Stomach (tissue), 9 donors: Measurements from ENCODE around the gene DNAH6. TPM values are rescaled to one million over a fixed set of nuclear protein-coding genes. Genes with fewer than 3 reads are reported as not detected.

Source experiments
- DNase-seq, 2 donors: peaks; one replicate each; pipeline versions ENCODE4 v3.0.0 to v3.0.0-alpha.2; 2013 to 2019
- H3K27ac ChIP-seq, 5 donors: fragments of 200-600 bp in 4 of 5; sonication (generic) in 4 of 5; one replicate each; pipeline ENCODE4 v1.5.1; 2013 to 2019; ENCODE audit warnings: mild to moderate bottlenecking in 1 of 5, moderate library complexity in 1 of 5
- H3K27me3 ChIP-seq, 3 donors: fragments of 200-600 bp; sonication (generic); one replicate each; pipeline ENCODE4 v1.5.1; 2017 to 2019; ENCODE audit warnings: mixed run types in 1 of 3
- H3K36me3 ChIP-seq, 4 donors: fragments of 200-600 bp; sonication (generic); 1 replicate in 3 of 4; 2 replicates in 1 of 4; pipeline ENCODE4 v1.5.1; 2016 to 2019
- H3K4me1 ChIP-seq, 4 donors: fragments of 200-600 bp; sonication (generic); one replicate each; pipeline ENCODE4 v1.5.1; 2016 to 2019
- H3K4me3 ChIP-seq, 4 donors: fragments of 200-600 bp; sonication (generic) in 3 of 4; one replicate each; pipeline ENCODE4 v1.5.1; 2016 to 2019; ENCODE audit warnings: mild to moderate bottlenecking in 1 of 4
- H3K9me3 ChIP-seq, 4 donors: fragments of 200-600 bp; sonication (generic); one replicate each; pipeline ENCODE4 v1.5.1; 2016 to 2019
- EP300 ChIP-seq: sonication (generic); formaldehyde crosslinking; IDR thresholded peaks from one replicate; pipeline ENCODE4 v1.6.1; 2017; ENCODE audit warnings: antibody characterized with exemption
- POLR2A ChIP-seq, 4 donors: fragments of 450-650 bp; IDR thresholded peaks; one replicate each; pipeline ENCODE4 v1.6.1; 2016; ENCODE audit warnings: antibody characterized with exemption in 4 of 4, control low read depth in 2 of 4, mild to moderate bottlenecking in 1 of 4, moderate library complexity in 1 of 4
- POLR2AphosphoS5 ChIP-seq, 3 donors: sonication (generic); formaldehyde crosslinking; IDR thresholded peaks; one replicate each; pipeline ENCODE4 v1.6.1; 2016; ENCODE audit warnings: antibody characterized with exemption in 3 of 3
- WGBS, 5 donors: extraction: QIAGEN DNeasy Blood & Tissue Kit in 3 of 5; methylation state at CpG; one replicate each; pipeline versions ENCODE4 v1.1.5 to v1.1.7; 2013 to 2018; 5-methylcytosine and 5-hydroxymethylcytosine counted together
- intact Hi-C: fragments of 100-400 bp; cut with DNase I; formaldehyde crosslinking; loops from one replicate; pipeline ENCODE4 v1.15.1; 2023; ENCODE audit warnings: low total_unique reads
- polyA plus RNA-seq, 3 donors: library from polyadenylated mRNA; stranded (reverse); fragments of 200-250 nt; gene quantifications; one replicate each; pipeline ENCODE4 v1.2.3, GENCODE V29; 2013
- total RNA-seq, 5 donors: library from RNA; depleted of rRNA; stranded (reverse); fragments of >200 nt; gene quantifications; one replicate each; pipeline versions ENCODE4 v1.1.0 to v1.2.3, GENCODE V29; 2014 to 2016
- TF ChIP-seq, protein P1 (sequence below), 7 experiments: fragments of 450-650 bp in 4 of 7; fragments of 200-600 bp in 3 of 7; sonication (generic) in 3 of 7; IDR thresholded peaks; one replicate each; pipeline ENCODE4 v1.5.1; 2016 to 2019; ENCODE audit warnings: antibody characterized with exemption in 7 of 7, control low read depth in 2 of 7, mild to moderate bottlenecking in 1 of 7
- donor health status: healthy with polysubstance abuse.
- donor health status: Bipolar disorder and iron deficiency.
- donor health status: healthy.

Gene DNAH6
- total and polyA plus RNA-seq, 8 donors, result 0.15 to 4.5 (median 0.44) TPM

DNA sequence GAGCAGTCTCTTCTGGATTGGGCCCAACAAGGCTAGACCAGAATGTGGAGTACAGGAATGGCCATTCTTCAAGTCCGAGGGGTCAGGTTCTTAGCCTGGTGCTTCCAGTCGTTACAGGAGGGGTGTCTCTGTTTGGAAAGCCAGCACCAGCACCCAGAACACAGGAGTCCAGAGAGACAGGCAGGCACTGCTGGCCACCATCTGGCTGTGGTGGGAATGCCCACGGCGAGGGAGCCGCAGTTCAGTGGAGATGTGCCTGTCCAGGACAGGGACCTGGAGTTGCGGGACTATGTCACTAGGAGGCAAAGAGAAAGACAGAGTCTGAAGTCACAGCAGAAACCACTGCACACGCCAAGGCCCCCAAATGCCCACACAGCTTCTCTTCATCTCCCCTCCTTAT lies 305.5 kb downstream of the DNAH6 start:
- WGBS, 5 donors, result 93 to 96% (median 95%) methylated on average over 6 to 7 of the region's 7 CpGs
- intact Hi-C loops, result no loop called here

DNA sequence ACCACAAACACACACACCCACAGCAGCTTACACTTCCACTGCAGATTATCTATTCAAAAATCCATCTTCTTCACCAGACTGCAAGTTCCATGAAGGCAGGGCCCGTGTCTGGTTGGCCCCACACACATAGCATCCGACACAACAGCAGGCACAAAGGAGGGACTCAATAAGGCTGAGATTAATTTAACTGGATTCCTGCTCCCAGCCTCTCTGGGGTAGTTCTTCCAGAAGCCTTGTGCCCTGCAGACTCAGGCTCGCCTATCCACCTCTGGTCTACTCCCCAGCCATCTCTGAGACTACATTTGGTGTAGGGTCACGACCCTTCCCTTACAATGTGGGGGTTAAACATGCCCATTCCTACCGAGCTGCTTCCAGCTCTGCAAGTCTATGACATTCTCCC lies 306.9 kb downstream of the DNAH6 start:
- no peaks in the 10 kb centered on the region for H3K4me1 ChIP-seq
- no peak overlapping the region for H3K4me3 ChIP-seq
- H3K27me3 ChIP-seq, result no peaks in the 10 kb centered on the region
- no peak for DNase-seq
- no peaks in the 10 kb centered on the region for H3K9me3 ChIP-seq
- H3K27ac ChIP-seq, result no peak overlapping the region
- intact Hi-C loops, result no loop called here
- TF ChIP-seq POLR2AphosphoS5 (IDR thresholded peaks at IDR 0.05) (no peak), POLR2A (IDR thresholded peaks at IDR 0.05) (no peak), EP300 (no peak)
- TF ChIP-seq, protein P1, sequence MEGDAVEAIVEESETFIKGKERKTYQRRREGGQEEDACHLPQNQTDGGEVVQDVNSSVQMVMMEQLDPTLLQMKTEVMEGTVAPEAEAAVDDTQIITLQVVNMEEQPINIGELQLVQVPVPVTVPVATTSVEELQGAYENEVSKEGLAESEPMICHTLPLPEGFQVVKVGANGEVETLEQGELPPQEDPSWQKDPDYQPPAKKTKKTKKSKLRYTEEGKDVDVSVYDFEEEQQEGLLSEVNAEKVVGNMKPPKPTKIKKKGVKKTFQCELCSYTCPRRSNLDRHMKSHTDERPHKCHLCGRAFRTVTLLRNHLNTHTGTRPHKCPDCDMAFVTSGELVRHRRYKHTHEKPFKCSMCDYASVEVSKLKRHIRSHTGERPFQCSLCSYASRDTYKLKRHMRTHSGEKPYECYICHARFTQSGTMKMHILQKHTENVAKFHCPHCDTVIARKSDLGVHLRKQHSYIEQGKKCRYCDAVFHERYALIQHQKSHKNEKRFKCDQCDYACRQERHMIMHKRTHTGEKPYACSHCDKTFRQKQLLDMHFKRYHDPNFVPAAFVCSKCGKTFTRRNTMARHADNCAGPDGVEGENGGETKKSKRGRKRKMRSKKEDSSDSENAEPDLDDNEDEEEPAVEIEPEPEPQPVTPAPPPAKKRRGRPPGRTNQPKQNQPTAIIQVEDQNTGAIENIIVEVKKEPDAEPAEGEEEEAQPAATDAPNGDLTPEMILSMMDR (IDR thresholded peaks at IDR 0.05), result no peak
- WGBS, 5 donors, result 79 to 90% (median 89%) methylated on average over 5 of the region's 5 CpGs
- H3K36me3 ChIP-seq, result no peaks in the 10 kb centered on the region

More for the DNA sequence above, 305.5 kb downstream of the DNAH6 start:
- Histone ChIP-seq H3K27ac (no peak overlapping the region), H3K9me3 (no peaks in the 10 kb centered on the region), H3K4me3 (no peak overlapping the region), H3K36me3 (no peaks in the 10 kb centered on the region), H3K4me1 (no peaks in the 10 kb centered on the region), H3K27me3 (no peaks in the 10 kb centered on the region)
- DNase-seq, result no peak
- TF ChIP-seq POLR2A (IDR thresholded peaks at IDR 0.05), result no peak
- TF ChIP-seq, protein P1 (IDR thresholded peaks at IDR 0.05), result no peak
- no peak for TF ChIP-seq POLR2AphosphoS5 (IDR thresholded peaks at IDR 0.05)
- no peak for TF ChIP-seq EP300

DNA sequence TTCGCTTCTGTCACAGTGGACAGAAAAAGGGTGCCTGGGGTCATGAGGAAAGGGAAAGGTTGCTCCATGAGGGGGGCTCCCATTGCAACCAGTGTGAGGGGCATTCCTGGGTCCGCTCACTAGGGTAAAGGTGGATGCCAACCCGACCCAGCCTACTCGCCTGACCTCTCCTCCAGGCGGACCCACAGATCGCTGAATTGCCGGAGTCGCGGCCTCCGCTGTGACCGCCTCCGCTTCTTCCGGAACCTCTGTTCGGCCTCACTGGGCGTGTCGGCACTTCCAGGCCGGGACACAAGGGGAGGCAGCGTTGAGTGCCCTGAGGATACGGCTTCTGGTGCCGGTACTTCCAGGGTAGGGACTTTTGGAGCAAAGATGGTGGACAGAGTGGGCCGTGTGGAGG lies 307.5 kb downstream of the DNAH6 start:
- H3K27ac ChIP-seq, result no peak overlapping the region
- 92 to 98% (median 98%) methylated on average over 11 to 21 of the region's 21 CpGs for WGBS, 5 donors
- TF ChIP-seq POLR2A (IDR thresholded peaks at IDR 0.05), result no peak
- TF ChIP-seq EP300, result no peak
- no peak for TF ChIP-seq POLR2AphosphoS5 (IDR thresholded peaks at IDR 0.05)
- TF ChIP-seq, protein P1 (IDR thresholded peaks at IDR 0.05), result no peak
- no peaks in the 10 kb centered on the region for H3K9me3 ChIP-seq
- H3K27me3 ChIP-seq, result no peaks in the 10 kb centered on the region
- H3K4me1 ChIP-seq, result no peaks in the 10 kb centered on the region
- H3K4me3 ChIP-seq, result no peak overlapping the region
- no peak for DNase-seq
- intact Hi-C loops, result no loop called here
- no peaks in the 10 kb centered on the region for H3K36me3 ChIP-seq

DNA sequence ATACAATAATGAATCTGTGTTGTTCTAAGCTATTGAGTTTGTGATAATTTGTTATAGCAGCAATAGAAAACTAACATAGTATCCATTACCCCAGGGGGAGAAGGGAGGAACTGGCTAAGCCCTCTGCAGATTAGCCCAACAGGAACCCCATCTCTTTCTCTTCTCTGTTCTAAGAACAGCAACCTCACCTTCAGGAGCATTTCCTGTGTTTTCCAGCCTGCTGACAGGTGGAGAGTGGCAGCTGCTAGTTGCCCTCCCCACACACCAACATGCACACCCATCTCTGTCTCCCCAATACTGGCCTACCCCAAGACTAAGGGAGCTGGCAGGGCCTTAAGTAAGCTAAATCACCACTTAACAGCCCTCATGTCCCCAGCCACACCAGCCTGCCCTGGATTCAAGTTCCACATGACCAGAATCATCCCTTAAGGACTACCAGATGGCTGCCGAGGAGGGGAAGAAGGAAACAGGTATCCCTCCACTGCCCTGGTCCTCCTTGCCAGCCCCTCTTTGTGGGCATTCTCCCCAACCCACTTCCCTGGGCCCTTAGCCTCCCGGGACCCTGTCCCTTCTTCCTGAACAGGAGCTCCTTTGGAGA lies 311.8 kb downstream of the DNAH6 start:
- TF ChIP-seq, protein P1 (IDR thresholded peaks at IDR 0.05), result no peak
- no peak for TF ChIP-seq POLR2AphosphoS5 (IDR thresholded peaks at IDR 0.05)
- TF ChIP-seq EP300, result no peak
- TF ChIP-seq POLR2A (IDR thresholded peaks at IDR 0.05), result no peak
- H3K36me3 ChIP-seq, result no peaks in the 10 kb centered on the region
- intact Hi-C loops, result no loop called here
- DNase-seq, result no peak
- no peaks in the 10 kb centered on the region for H3K27me3 ChIP-seq
- H3K4me1 ChIP-seq, result no peaks in the 10 kb centered on the region
- H3K9me3 ChIP-seq, result no peaks in the 10 kb centered on the region
- no peak overlapping the region for H3K27ac ChIP-seq
- WGBS, 5 donors, result 78 to 98% (median 93%) methylated on average over 2 of the region's 2 CpGs
- no peak overlapping the region for H3K4me3 ChIP-seq
